ENCODE measurements around the gene TFR2.

DNA sequence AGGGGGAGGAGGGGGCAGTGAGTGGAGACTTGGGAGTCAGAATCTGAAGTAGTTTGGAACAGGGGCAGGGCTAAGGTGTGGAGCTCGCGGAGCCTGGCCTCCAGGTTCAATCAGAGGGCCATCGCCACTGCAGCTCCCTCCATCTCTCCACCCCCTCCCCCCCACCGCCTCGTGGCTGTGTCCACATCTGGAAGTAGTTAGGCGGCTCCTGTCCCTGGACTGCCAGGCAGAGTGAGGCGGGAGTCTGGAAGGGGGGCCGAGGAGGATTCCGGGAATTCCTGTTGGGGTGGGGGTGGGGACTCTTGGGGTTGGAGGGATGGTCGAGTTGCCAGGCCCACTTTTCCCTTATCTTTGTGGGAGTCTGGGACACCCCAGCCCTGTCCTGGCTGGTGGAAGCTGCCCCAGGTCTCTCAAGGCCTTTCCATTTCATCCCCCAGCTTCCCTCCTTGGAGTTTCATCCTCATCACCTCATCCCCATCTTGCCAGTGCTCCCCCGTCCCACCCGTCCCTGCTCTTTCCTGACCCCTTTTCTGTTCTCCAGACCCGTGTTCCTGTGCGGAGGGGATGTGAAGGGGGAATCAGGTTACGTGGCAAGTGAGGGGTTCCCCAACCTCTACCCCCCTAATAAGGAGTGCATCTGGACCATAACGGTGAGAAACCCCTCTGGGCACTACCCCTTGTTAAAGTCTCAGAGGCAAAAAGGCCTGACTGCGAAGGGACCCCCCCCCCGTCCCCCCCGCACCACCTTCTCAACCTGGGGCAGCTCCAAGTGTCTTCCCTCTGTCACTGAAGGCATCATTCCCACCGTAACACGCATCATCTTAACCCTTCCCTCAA, 38.2 kb downstream of the TFR2 start:
- TF ChIP-seq CTCF (conservative IDR thresholded peaks at IDR 0.05; ENCODE audit: low read length) (no peak), EZH2phosphoT487 (IDR thresholded peaks at IDR 0.05; ENCODE audit: borderline replicate concordance, low read depth, low read length) (no peak)

Data from OCI-LY7 (cell line).